ENCODE results near the gene EPHA1.

Gene EPHA1

DNA sequence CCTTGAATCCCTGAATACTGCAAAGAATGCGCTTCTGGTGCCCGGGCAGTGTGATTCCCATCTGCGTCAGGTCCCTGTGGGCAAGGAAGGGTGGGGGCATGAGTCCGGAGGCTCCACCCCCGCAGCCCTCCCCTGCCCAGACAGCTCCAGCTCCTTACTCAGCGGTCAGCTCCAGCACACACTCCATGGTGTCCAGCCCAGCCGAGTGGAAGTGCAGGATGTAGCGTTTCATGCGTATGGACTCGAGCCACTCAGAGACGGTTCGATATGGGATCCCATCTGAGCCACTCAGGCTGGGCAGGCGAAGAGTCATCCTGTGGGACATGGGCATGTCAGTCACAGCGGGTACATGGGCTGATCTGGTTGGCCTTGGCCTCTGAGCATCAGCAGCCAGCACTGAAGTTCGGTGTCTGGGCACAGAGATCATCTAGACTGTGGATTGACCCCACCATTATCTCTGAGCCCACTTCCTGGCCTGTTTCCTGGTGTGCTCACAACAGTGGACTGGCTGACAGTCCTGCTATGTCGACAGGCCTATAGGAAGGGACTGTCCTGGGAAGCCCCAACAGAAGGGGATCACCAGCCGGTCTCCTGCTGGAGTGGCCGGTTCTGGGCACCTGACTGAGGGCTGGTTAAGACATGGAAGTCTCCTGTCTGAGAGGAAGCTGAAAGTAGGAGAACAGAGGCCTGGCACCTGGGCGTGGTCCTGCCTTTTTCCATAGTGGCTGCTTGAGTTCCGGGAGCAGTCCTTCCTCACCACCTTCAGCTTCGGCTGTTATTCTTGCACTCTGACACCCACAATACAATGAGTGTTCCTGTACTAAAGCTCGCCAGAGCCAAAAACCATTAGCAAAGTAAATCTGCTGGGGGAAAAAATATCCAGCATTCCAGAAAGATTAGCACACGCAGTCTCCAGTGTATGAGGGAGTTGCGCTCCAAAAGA is 16.9 kb downstream of the EPHA1 start:
- H3K4me2 ChIP-seq (ENCODE audit: low read length) = no peak overlapping the region

DNA sequence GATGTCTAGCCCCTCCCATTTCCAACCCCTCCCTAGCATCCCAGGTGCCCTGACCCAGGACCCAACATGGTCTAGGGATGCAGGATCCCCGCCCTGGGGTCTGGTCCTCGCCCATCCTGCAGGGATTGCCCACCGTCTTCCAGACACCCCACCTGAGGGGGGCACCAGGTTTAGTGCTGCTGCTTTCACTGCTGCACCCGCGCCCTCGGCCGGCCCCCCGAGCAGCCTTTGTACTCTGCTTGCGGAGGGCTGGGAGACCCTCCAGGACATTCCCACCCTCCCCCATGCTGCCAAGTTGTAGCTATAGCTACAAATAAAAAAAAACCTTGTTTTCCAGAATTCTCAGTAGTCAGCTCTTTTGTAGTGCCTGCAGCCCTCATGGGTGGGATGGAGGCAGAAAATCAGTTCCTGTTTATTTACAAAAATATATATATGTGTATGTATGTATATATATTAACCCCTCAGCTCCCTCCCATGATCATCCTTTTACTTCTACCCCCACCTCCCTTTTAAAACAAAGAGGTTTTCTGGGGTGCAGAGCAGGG is 17.8 kb downstream of the EPHA1 start:
- no peaks in the 10 kb centered on the region for H3K9me2 ChIP-seq (replicated peaks; ENCODE audit: control insufficient read depth, low read length)
- no peak overlapping the region for H3K4me3 ChIP-seq (ENCODE audit: low read length)
- no peak overlapping the region for H3K27ac ChIP-seq (ENCODE audit: low read depth, low read length)
- H4K20me1 ChIP-seq (ENCODE audit: control insufficient read depth, insufficient read depth, low read depth, low read length) = no peaks in the 10 kb centered on the region
- no peaks in the 10 kb centered on the region for H3K36me3 ChIP-seq (ENCODE audit: control insufficient read depth, low read length)
- no peaks in the 10 kb centered on the region for H3K27me3 ChIP-seq (ENCODE audit: control insufficient read depth, low read length)
- no peak overlapping the region for H3K4me2 ChIP-seq (ENCODE audit: low read length)
- TF ChIP-seq, protein P1, sequence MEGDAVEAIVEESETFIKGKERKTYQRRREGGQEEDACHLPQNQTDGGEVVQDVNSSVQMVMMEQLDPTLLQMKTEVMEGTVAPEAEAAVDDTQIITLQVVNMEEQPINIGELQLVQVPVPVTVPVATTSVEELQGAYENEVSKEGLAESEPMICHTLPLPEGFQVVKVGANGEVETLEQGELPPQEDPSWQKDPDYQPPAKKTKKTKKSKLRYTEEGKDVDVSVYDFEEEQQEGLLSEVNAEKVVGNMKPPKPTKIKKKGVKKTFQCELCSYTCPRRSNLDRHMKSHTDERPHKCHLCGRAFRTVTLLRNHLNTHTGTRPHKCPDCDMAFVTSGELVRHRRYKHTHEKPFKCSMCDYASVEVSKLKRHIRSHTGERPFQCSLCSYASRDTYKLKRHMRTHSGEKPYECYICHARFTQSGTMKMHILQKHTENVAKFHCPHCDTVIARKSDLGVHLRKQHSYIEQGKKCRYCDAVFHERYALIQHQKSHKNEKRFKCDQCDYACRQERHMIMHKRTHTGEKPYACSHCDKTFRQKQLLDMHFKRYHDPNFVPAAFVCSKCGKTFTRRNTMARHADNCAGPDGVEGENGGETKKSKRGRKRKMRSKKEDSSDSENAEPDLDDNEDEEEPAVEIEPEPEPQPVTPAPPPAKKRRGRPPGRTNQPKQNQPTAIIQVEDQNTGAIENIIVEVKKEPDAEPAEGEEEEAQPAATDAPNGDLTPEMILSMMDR (IDR thresholded peaks at IDR 0.05; ENCODE audit: low read depth, low read length, poor library complexity, severe bottlenecking) = no peak
- TF ChIP-seq EZH2phosphoT487 (IDR thresholded peaks at IDR 0.05; ENCODE audit: borderline replicate concordance, low read length) = no peak
- no peaks in the 10 kb centered on the region for H3K9me3 ChIP-seq (ENCODE audit: control insufficient read depth, insufficient read depth, low read length)
- peaks cover 7% of the 10 kb centered on the region for H3K4me1 ChIP-seq (ENCODE audit: control insufficient read depth, low read length)
- no peaks in the 10 kb centered on the region for H3F3A ChIP-seq (ENCODE audit: control insufficient read depth, insufficient read depth)
- H3K79me2 ChIP-seq (ENCODE audit: control insufficient read depth, low read length) = no peaks in the 10 kb centered on the region

More for the DNA sequence above, 16.9 kb downstream of the EPHA1 start:
- Histone ChIP-seq H3K36me3 (ENCODE audit: control insufficient read depth, low read length) (no peaks in the 10 kb centered on the region), H3F3A (ENCODE audit: control insufficient read depth, insufficient read depth) (no peaks in the 10 kb centered on the region), H3K79me2 (ENCODE audit: control insufficient read depth, low read length) (no peaks in the 10 kb centered on the region), H4K20me1 (ENCODE audit: control insufficient read depth, insufficient read depth, low read depth, low read length) (no peaks in the 10 kb centered on the region), H3K9me2 (replicated peaks; ENCODE audit: control insufficient read depth, low read length) (no peaks in the 10 kb centered on the region), H3K9me3 (ENCODE audit: control insufficient read depth, insufficient read depth, low read length) (no peaks in the 10 kb centered on the region), H3K27ac (ENCODE audit: low read depth, low read length) (no peak overlapping the region), H3K4me1 (ENCODE audit: control insufficient read depth, low read length) (no peaks in the 10 kb centered on the region), H3K27me3 (ENCODE audit: control insufficient read depth, low read length) (no peaks in the 10 kb centered on the region), H3K4me3 (ENCODE audit: low read length) (no peak overlapping the region)
- no peak for TF ChIP-seq EZH2phosphoT487 (IDR thresholded peaks at IDR 0.05; ENCODE audit: borderline replicate concordance, low read length)
- TF ChIP-seq, protein P1 (IDR thresholded peaks at IDR 0.05; ENCODE audit: low read depth, low read length, poor library complexity, severe bottlenecking) = no peak

DNA sequence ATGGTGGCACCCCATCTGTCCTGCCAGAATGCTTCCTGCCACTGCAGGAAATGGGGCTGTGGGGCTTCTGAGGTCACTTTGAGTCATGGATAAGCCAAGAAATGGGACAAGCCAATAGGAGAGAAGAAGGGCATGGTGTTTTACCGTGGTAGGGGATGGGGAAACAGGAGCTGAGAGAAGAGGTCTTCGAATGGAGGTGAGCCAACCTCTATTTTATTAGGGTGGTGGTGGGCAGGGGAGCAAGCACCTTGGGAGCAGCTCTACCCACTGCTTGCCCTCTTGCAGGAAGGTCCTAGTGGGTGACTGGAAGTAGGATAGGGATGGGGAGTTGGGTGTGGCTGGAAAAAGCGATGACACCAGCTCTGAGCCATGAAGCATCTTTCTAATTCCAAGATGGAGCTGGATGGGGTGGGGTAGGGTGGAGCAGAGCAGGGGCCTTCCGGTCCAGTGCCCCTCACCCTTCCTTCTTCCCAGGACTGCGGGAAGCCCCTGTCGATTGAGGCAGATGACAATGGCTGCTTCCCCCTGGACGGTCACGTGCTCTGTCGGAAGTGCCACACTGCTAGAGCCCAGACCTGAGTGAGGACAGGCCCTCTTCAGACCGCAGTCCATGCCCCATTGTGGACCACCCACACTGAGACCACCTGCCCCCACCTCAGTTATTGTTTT is 18.4 kb downstream of the EPHA1 start:
- no peaks in the 10 kb centered on the region for H3K27me3 ChIP-seq (ENCODE audit: control insufficient read depth, low read length)
- H3K36me3 ChIP-seq (ENCODE audit: control insufficient read depth, low read length) = no peaks in the 10 kb centered on the region
- no peaks in the 10 kb centered on the region for H3K9me3 ChIP-seq (ENCODE audit: control insufficient read depth, insufficient read depth, low read length)
- no peak overlapping the region for H3K4me3 ChIP-seq (ENCODE audit: low read length)
- no peaks in the 10 kb centered on the region for H3F3A ChIP-seq (ENCODE audit: control insufficient read depth, insufficient read depth)
- no peak overlapping the region for H3K4me2 ChIP-seq (ENCODE audit: low read length)
- TF ChIP-seq, protein P1 (IDR thresholded peaks at IDR 0.05; ENCODE audit: low read depth, low read length, poor library complexity, severe bottlenecking) = no peak
- no peak for TF ChIP-seq EZH2phosphoT487 (IDR thresholded peaks at IDR 0.05; ENCODE audit: borderline replicate concordance, low read length)
- no peaks in the 10 kb centered on the region for H3K9me2 ChIP-seq (replicated peaks; ENCODE audit: control insufficient read depth, low read length)
- no peaks in the 10 kb centered on the region for H4K20me1 ChIP-seq (ENCODE audit: control insufficient read depth, insufficient read depth, low read depth, low read length)
- no peaks in the 10 kb centered on the region for H3K79me2 ChIP-seq (ENCODE audit: control insufficient read depth, low read length)
- H3K27ac ChIP-seq (ENCODE audit: low read depth, low read length) = no peak overlapping the region
- H3K4me1 ChIP-seq (ENCODE audit: control insufficient read depth, low read length) = peaks cover 8% of the 10 kb centered on the region
